Raji (cell line): ENCODE results near the gene DAZ1.
"Not testable (repeated sequence)": the region's sequence is repeated elsewhere in the genome, so short reads cannot be mapped to it uniquely, and the experiment has no call there.

Experiments used
- POLR2A ChIP-seq: IDR thresholded peaks from 2 replicates; pipeline ENCODE4 v1.6.1; 2011; ENCODE audit warnings: low read depth, low read length, control low read depth; ENCODE audit not compliant: insufficient read depth

Gene DAZ1, protein sequence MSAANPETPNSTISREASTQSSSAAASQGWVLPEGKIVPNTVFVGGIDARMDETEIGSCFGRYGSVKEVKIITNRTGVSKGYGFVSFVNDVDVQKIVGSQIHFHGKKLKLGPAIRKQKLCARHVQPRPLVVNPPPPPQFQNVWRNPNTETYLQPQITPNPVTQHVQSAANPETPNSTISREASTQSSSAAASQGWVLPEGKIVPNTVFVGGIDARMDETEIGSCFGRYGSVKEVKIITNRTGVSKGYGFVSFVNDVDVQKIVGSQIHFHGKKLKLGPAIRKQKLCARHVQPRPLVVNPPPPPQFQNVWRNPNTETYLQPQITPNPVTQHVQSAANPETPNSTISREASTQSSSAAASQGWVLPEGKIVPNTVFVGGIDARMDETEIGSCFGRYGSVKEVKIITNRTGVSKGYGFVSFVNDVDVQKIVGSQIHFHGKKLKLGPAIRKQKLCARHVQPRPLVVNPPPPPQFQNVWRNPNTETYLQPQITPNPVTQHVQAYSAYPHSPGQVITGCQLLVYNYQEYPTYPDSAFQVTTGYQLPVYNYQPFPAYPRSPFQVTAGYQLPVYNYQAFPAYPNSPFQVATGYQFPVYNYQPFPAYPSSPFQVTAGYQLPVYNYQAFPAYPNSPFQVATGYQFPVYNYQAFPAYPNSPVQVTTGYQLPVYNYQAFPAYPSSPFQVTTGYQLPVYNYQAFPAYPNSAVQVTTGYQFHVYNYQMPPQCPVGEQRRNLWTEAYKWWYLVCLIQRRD

DNA sequence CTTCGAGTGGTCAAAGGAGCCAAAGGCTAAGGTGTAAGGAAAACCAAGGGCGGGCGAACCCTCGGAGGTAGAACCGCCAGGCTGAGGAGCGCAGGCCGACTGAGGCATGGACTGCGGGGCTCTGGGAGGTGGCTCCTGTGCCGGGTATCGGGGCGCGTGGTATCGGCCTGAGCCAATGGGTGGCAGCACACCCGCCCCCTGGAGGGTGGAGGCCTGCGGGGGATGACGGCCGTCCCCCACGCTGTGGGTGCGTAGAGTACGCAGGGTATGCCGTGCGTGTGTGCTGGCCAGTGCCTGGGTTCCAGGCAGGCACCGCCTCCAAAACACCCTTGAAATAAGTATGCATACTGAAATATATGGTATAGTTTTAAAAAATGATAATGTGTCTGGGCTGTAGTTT is at the start of gene DAZ1:
Gene DAZ1, minus strand, starts transcription at position 101 of the 400 bp plus-strand sequence. CDS start 208 bp downstream, outside the sequence.
- not testable (repeated sequence) for TF ChIP-seq POLR2A

DNA sequence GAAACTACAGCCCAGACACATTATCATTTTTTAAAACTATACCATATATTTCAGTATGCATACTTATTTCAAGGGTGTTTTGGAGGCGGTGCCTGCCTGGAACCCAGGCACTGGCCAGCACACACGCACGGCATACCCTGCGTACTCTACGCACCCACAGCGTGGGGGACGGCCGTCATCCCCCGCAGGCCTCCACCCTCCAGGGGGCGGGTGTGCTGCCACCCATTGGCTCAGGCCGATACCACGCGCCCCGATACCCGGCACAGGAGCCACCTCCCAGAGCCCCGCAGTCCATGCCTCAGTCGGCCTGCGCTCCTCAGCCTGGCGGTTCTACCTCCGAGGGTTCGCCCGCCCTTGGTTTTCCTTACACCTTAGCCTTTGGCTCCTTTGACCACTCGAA is 20.4 kb upstream of the DAZ1 start, which contains the start of gene DAZ2:
Gene DAZ2, plus strand, starts transcription at position 301 of the 400 bp plus-strand sequence. CDS start 208 bp downstream, outside the sequence.
- TF ChIP-seq POLR2A = not testable (repeated sequence)
